ENCODE data around the gene LUC7L. TPM values are rescaled to one million over a fixed set of nuclear protein-coding genes. Genes with fewer than 3 reads are reported as not detected.

Gene LUC7L
- total and polyA plus RNA-seq, 10 of the 15 experiments (the other 5 are each of a cell fraction or from before 2014, with no cell fraction given), result 2.3 to 59.6 (median 44.1) TPM

DNA sequence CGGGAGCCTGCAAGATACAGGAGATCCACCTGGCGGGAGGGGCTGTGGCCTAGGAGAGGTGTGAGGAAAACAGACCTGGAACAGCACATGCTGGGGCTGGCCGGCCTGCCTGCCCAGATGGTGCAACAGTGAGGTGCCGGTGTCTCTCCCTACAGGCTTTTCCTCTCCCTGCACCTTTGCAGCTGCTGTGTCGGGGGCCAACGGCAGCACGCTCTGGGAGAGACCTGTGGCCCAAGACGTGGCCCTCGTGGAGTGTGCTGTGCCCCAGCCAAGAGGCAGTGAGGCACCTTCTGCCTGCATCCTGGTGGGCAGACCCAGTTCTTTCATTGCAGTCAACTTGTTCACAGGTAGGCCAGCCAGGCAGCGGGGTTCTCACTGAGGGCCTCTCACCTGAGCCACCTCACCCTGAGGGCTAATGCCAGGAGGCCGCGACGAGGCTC lies 30.6 kb upstream of the LUC7L start:
- no TSS peak for BruUV-seq (replicated peaks)
- Histone ChIP-seq H3K27ac (ENCODE audit: control insufficient read depth, insufficient read depth) (no peak overlapping the region), H3K36me3 (ENCODE audit: control insufficient read depth in 2 of 2, insufficient read depth in 2 of 2, low read length in 1 of 2) (peaks cover 0 to 4% of the 10 kb centered on the region in 2 experiments; a peak in 1 of 4 replicates), H3K4me2 (ENCODE audit: control insufficient read depth, insufficient read depth) (no peak overlapping the region), H4K20me1 (ENCODE audit: control insufficient read depth, insufficient read depth) (no peaks in the 10 kb centered on the region), H3K79me2 (ENCODE audit: control insufficient read depth, insufficient read depth, low read length) (no peaks in the 10 kb centered on the region), H3K4me3 (no peak overlapping the region), H3K4me1 (ENCODE audit: control insufficient read depth, insufficient read depth, low read length) (no peaks in the 10 kb centered on the region), H2AFZ (ENCODE audit: control insufficient read depth, low read depth, low read length) (no peak overlapping the region), H3K9ac (ENCODE audit: control insufficient read depth, insufficient read depth, low read length) (no peak overlapping the region), H3K9me3 (replicated peaks; ENCODE audit: control insufficient read depth, insufficient read depth, low read length) (no peaks in the 10 kb centered on the region), H3K27me3 (replicated peaks in 1 of 2; ENCODE audit: control insufficient read depth in 2 of 2, insufficient read depth in 2 of 2, low read length in 1 of 2) (no peaks in the 10 kb centered on the region)
- WGBS (ENCODE audit: insufficient coverage, insufficient replicate concordance, low lambda C conversion rate, missing lambda C conversion rate), result 93% methylated on average over 13 of the region's 13 CpGs
- intact Hi-C loops (cut with micrococcal nuclease; ENCODE audit: unreplicated experiment) (no loop called here), in situ Hi-C loops (cut with MboI) (no loop called here)
- ChIA-PET RAD21 (ENCODE audit: unreplicated experiment) (no interaction called here), POLR2A (no interaction called here), SMC1A (ENCODE audit: uncharacterized antibody, unreplicated experiment) (no interaction called here), CTCF (no interaction called here)
- no peak for DNase-seq (ENCODE audit: low read depth, low spot score)
- TF ChIP-seq, protein P1, sequence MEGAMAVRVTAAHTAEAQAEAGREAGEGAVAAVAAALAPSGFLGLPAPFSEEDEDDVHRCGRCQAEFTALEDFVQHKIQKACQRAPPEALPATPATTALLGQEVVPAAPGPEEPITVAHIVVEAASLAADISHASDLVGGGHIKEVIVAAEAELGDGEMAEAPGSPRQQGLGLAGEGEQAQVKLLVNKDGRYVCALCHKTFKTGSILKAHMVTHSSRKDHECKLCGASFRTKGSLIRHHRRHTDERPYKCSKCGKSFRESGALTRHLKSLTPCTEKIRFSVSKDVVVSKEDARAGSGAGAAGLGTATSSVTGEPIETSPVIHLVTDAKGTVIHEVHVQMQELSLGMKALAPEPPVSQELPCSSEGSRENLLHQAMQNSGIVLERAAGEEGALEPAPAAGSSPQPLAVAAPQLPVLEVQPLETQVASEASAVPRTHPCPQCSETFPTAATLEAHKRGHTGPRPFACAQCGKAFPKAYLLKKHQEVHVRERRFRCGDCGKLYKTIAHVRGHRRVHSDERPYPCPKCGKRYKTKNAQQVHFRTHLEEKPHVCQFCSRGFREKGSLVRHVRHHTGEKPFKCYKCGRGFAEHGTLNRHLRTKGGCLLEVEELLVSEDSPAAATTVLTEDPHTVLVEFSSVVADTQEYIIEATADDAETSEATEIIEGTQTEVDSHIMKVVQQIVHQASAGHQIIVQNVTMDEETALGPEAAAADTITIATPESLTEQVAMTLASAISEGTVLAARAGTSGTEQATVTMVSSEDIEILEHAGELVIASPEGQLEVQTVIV (IDR thresholded peaks at IDR 0.05; ENCODE audit: borderline replicate concordance, partially characterized antibody), result no peak
- TF ChIP-seq JUND (IDR thresholded peaks at IDR 0.05; ENCODE audit: low read depth, low read length) (no peak), RBBP5 (conservative IDR thresholded peaks at IDR 0.05) (no peak), MEF2A (IDR thresholded peaks at IDR 0.05; ENCODE audit: insufficient read depth, low read depth, low read length) (no peak), ESRRA (IDR thresholded peaks at IDR 0.05; ENCODE audit: low read length) (no peak), CBX5 (IDR thresholded peaks at IDR 0.05; ENCODE audit: low read depth) (no peak), EED (IDR thresholded peaks at IDR 0.05; ENCODE audit: low read depth) (no peak), NFYB (IDR thresholded peaks at IDR 0.05; ENCODE audit: insufficient read depth, low read depth, low read length) (no peak)
- TF ChIP-seq, protein P2, sequence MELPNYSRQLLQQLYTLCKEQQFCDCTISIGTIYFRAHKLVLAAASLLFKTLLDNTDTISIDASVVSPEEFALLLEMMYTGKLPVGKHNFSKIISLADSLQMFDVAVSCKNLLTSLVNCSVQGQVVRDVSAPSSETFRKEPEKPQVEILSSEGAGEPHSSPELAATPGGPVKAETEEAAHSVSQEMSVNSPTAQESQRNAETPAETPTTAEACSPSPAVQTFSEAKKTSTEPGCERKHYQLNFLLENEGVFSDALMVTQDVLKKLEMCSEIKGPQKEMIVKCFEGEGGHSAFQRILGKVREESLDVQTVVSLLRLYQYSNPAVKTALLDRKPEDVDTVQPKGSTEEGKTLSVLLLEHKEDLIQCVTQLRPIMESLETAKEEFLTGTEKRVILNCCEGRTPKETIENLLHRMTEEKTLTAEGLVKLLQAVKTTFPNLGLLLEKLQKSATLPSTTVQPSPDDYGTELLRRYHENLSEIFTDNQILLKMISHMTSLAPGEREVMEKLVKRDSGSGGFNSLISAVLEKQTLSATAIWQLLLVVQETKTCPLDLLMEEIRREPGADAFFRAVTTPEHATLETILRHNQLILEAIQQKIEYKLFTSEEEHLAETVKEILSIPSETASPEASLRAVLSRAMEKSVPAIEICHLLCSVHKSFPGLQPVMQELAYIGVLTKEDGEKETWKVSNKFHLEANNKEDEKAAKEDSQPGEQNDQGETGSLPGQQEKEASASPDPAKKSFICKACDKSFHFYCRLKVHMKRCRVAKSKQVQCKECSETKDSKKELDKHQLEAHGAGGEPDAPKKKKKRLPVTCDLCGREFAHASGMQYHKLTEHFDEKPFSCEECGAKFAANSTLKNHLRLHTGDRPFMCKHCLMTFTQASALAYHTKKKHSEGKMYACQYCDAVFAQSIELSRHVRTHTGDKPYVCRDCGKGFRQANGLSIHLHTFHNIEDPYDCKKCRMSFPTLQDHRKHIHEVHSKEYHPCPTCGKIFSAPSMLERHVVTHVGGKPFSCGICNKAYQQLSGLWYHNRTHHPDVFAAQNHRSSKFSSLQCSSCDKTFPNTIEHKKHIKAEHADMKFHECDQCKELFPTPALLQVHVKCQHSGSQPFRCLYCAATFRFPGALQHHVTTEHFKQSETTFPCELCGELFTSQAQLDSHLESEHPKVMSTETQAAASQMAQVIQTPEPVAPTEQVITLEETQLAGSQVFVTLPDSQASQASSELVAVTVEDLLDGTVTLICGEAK (IDR thresholded peaks at IDR 0.05; ENCODE audit: borderline replicate concordance), result no peak
- ATAC-seq, result no peak
- FAIRE-seq, result no peak
